RPMI7951 (cell line): ENCODE data around the gene SVOPL. TPM values are rescaled to one million over a fixed set of nuclear protein-coding genes. Genes with fewer than 3 reads are reported as not detected.
"Not testable (repeated sequence)": the region's sequence is repeated elsewhere in the genome, so short reads cannot be mapped to it uniquely, and the experiment has no call there.

ENCODE experiments used
- DNase-seq: peaks from one replicate; pipeline ENCODE4 v3.0.0-alpha.2; 2012; ENCODE audit warnings: low read depth
- total RNA-seq: library from RNA; depleted of rRNA; stranded (reverse); fragments of >200 nt; shearing (Covaris generic); gene quantifications from 2 replicates; pipeline ENCODE4 v1.2.3, GENCODE V29; 2014; rRNA removed

SVOPL gene
- not detected in 2 replicates for total RNA-seq

GRCh38 chr7:138700857-138701536 lies at the start of gene SVOPL:
Gene SVOPL, minus strand, starts transcription at chr7:138701362. Its CDS starts 22,317 bp downstream, at chr7:138679045.
- DNase-seq: no peak

- DNase-seq: no peak
These were observed 49.3 kb upstream of the SVOPL start for GRCh38 chr7:138750473-138750872.

- no peak for DNase-seq
These were observed 48.8 kb upstream of the SVOPL start for GRCh38 chr7:138749960-138750359.

GRCh38 chr7:138748666-138749065 lies 47.5 kb upstream of the SVOPL start:
- no peak for DNase-seq

GRCh38 chr7:138746073-138746472 lies 44.9 kb upstream of the SVOPL start:
- DNase-seq: no peak

- DNase-seq: no peak
These were observed 44.0 kb upstream of the SVOPL start for GRCh38 chr7:138745189-138745588.

- no peak for DNase-seq
These were observed 40.2 kb upstream of the SVOPL start for GRCh38 chr7:138741453-138741735.

- DNase-seq: no peak
These were observed 38.7 kb upstream of the SVOPL start for GRCh38 chr7:138739859-138740258.

GRCh38 chr7:138738551-138739335 lies 37.6 kb upstream of the SVOPL start:
- DNase-seq: peak; percentile 75

- no peak for DNase-seq
These were observed 37.0 kb upstream of the SVOPL start for GRCh38 chr7:138738114-138738513.

GRCh38 chr7:138735399-138735798 lies 34.2 kb upstream of the SVOPL start:
- no peak for DNase-seq

GRCh38 chr7:138731733-138732132 lies 30.6 kb upstream of the SVOPL start:
- not testable (repeated sequence) for DNase-seq

- DNase-seq: peak; percentile 50
These were observed 28.3 kb upstream of the SVOPL start for GRCh38 chr7:138729444-138729843.

- no peak for DNase-seq
These were observed 26.4 kb upstream of the SVOPL start for GRCh38 chr7:138727336-138728099.

GRCh38 chr7:138726288-138726687 lies 25.1 kb upstream of the SVOPL start:
- DNase-seq: no peak

- DNase-seq: no peak
These were observed 19.1 kb upstream of the SVOPL start for GRCh38 chr7:138720286-138720685.

GRCh38 chr7:138716889-138717288 lies 15.7 kb upstream of the SVOPL start:
- no peak for DNase-seq

- DNase-seq: no peak
These were observed 12.0 kb upstream of the SVOPL start for GRCh38 chr7:138713191-138713590.

- no peak for DNase-seq
These were observed 11.5 kb upstream of the SVOPL start for GRCh38 chr7:138712652-138713051.

- DNase-seq: no peak
These were observed 9.6 kb upstream of the SVOPL start for GRCh38 chr7:138710536-138711385.

GRCh38 chr7:138705167-138705566 lies 4.0 kb upstream of the SVOPL start:
- DNase-seq: no peak

GRCh38 chr7:138701537-138701923 lies 368 bp upstream of the SVOPL start:
- no peak for DNase-seq
